Measurements from ENCODE around the gene ZNF222.

ZNF222 gene

DNA sequence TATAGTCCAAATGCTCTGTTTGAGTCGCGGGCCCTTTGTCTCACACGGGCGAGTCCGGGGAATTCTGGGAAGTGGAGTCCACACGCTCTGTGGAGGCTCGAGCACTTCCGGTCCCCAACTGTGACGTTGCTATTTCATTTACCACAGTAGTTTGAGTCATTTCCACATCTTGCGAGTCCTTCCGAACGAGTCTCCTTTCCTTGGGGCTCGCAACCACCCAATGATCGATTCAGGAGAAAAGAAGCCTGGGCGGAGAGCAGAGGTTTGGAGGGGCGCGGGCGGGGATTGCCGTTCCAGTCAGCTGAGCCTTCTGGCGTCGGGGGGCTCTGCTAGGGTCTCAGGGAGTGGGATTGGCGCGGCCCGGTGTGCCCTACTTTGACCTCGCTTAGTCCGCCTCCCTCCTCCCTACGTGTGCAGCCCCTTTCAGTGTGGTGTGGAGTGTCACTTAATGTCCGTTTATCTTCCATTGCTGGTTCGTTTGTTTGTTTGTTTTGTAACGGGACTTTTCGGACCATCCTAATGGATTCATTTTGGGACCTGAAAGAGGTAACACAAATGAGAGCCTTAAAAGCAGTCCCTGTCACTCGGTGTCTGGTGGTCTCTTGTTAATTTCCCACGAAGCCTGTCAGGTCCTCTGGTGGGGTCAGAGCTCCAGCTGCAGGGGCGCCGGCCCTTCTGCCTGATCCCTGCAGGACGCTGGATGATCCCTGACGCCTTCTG is at the start of gene ZNF222:
ZNF222 (plus strand) TSS at position 163 of the 720 bp plus-strand sequence; CDS start at position 221, 58 bp downstream.
- DNase-seq: peak; percentile 77 to 78

DNA sequence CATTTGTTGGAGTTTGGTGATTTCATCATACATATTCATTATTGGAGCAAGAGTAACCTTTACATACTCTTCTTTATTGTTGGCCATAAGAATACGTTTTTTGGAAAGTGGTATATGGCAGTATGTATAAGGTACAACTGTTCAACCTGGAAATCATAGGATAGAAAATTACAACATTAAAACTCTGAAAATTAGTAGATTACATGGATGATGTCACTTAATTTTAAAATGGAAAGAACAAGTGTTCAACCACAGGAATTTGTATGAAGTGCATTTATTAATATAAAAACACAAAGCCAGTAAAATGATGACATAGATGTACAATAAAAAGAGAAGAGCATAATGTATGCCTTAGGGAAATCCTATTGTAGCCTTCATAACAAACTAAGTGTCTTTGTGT is 48.4 kb upstream of the ZNF222 start:
- no peak for DNase-seq

DNA sequence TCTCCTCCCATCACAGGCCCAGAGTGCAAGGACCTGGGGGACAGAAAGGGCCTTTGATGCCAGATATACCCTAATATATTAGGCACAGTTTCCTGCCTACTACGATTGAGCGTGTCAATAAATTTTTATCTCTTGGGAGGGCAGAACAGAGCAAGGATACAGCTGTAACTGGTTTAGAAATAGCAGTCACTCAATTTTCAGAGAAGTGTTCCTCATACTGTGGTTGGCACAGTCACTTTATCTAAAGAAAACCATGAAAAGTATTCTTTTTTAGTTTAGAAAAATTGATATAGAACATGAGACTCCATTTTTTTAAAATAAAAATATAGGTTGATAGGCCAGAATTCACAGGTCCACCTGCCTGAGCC is 41.7 kb upstream of the ZNF222 start:
- DNase-seq: no peak

DNA sequence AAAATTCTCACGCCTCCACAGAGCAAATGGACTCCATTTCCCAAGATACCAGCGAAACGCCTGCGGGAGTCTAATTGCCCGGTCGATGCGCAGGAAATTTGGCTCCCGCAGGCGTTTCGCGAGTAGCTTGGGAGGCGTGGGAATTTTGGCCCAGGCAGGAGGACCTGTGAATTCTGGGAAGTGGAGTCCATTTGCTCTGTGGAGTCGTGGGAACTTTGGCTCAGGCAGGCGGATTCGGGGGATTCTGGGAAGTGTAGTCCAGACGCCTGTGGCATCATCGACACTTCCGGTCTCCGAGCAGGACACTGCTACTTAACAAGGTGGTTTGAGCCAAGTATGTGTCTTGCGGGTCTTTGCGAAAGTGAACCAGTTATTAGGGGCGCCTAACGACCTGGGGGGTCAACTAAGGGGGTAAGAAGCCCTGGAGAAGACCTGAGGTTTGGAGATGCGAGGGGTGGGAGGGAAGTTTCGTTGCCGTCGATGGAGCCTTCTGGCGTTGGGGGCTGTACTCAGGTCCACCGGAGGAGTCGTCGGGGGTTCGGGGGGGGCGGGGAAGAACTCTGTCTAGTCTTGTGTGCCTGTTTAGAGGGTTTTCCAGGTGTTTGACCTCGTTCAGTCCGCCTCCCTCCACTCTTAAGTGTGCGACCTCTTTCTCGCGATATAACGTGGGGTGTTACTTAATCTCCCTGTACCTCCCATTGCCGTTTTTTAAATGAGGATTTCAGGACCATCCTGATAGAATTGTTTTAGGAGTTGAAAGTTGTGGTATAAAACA is 41.1 kb upstream of the ZNF222 start, which contains the start of gene ZNF155:
ZNF155 (plus strand) TSS at position 277 of the 775 bp plus-strand sequence. CDS start 4,356 bp downstream, outside the sequence.
- peak; percentile 65 to 72 for DNase-seq

DNA sequence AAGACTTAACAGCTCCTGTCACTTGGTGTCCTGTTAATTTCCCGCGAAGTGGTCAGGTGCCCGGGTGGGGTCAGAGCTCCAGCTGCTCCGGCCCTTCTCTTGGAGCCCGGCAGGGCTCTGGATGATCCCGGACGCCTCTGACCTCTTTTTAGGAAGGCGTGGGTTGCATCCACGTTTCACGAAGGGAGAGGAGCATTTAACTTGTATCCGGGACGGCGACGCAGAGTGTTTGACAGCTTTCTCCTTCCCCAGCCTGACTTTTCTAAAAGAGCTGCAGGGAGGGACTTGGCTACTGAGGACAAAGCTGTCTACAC is 40.5 kb upstream of the ZNF222 start:
- DNase-seq: no peak

DNA sequence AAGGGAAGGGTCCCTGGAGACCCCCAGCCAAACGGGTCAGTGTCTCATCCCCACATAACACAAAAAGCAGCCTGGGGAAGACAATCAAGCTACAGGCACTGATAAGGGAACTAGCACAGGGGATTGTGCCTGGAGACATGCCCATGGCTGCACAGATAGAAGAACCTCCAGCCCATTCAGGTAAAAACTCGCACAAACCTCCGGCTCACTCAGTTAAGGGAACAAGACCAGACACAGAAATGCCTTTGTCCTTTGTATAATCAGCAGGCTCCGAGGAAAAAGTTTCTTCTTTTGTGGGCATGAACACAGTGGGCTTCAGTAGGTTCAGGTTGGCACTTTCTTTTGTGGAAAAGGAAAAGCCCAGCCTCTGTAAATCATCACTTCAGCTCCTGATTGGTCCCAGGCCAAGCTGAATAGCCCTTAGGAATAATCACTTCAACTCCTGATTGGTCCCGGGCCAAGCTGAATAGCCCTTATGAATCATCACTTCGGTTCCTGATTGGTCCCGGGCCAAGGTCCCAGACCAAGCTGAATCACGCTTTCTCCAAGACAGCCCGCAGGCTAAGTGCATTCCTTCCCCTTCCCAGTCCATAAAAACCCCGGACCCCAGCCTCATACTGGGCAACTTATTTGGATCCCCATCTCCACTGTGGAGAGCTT is 27.4 kb upstream of the ZNF222 start:
- DNase-seq: no peak

DNA sequence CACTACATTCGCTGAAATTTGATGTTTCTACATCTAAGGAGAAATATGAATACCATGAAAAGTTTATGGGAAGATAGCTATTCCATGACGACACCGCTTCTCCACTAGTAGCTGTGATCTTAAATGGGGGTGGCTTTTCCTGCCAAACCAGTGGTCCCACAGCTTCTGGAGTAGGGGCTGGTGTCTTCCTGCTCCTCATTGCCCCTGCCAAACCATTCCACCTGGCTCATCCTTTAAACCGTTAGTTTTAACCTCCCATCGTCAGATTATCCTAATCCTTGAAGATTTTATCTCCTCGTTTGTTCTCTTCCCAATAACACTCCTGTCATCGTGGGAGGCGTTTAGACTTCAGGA is 23.0 kb upstream of the ZNF222 start:
- no peak for DNase-seq

DNA sequence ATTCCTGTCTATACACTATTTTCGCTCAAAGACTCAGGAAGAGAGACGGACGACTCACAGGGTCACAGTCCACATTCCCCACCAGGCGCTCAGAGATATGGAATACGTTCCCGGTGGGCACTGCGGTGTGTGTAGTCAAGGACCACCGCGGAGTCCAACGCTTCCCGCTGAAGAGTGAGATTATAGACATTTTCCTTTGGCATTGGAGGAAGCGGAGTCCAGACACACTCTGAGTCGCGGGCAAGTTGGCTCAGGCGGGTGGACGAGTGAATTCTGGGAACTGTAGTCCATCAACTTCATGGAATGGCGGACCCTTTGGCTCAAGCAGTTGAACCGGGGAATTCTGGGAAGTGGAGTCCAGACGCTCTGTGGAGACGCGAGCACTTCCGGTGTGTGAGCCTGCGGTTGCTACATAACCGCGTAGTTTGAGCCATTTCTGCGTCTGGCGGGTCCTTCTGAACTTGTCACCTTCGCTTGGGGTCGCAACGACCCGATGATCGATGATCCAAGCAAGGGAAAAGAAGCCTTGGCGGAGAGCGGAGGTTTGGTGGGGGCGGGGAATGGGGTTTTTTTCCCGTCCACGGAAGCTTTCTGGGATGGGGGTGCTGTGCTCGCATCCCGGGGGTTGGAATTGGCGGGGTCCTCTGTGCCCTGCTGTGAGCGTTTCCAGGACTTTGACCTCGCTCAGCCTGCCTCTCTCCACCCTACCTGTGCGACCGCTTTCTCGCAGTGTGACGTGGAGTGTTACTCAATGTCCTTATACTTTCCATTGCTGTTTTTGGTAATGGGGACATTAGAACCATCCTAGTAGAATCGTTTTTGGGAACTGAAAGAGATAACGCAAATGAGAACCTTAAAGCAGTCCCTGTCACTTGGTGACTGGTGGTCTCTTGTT is 22.4 kb upstream of the ZNF222 start, which contains the start of gene ZNF230:
ZNF230 (plus strand) TSS at position 392 of the 895 bp plus-strand sequence. CDS start 4,122 bp downstream, outside the sequence.
- peak; percentile 81 to 82 for DNase-seq

DNA sequence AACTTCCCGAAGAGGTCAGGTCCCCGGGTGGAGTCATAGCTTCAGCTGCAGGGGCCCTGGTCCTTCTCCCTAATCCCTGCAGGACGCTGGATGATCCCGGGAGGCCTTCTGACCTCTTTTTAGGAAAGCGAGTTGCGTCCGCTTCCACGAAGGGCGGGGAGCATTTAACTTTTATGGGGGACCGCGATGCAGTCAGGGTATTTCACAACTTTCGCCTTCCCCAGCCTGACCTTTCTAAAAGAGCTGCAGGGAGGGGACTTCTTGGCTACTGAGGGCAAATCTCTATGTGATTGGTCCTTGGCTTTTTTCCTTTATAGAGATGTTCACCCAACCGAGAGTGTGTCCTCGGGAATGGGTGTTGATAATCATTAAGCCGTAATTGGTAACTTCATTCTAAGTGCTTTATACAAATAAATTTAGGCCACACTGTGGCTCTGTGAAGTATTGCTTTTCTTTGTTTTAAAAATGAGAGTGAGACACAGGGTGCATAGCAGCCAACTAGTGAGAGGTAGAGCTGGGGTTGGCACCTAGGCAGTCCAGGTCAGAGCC is 21.6 kb upstream of the ZNF222 start:
- no peak for DNase-seq

DNA sequence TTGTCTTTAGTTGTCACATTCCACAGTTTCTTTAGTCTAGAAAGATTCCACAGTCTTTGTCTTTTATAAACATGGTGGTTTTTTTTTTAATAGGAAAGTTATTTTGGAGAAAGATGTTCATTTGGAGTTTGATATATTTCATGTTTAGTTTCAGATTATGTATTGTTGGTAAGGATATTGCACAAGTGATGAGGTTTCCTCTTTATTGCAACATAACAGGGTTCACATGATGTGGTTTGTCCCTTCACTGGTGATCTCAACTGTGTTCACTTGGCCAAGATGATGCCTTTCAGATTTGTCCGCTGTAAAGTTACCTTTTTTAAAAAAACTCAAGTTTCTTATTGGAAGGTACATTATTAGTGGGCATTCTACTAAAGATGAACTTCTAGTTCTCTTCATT is 19.2 kb upstream of the ZNF222 start:
- DNase-seq: no peak

DNA sequence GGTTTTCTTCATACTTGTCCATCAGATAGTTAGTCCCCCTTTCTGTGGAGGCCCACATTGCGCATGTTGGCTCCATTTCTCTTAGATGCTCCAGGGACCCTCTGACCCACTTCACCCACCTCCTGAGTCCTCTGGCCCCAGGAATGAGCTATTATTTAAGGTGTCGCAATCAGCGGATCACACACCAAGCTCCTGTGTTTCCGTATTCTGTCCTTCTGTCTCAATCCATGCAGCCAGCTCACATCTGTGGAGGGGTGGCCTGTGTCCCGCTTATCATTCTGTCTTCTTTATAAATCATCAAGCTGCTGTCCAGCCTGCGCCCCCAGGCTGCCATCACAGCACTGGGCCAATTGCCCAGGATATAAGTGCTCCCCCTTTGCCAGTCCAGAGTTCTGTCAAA is 17.7 kb upstream of the ZNF222 start:
- DNase-seq: no peak

DNA sequence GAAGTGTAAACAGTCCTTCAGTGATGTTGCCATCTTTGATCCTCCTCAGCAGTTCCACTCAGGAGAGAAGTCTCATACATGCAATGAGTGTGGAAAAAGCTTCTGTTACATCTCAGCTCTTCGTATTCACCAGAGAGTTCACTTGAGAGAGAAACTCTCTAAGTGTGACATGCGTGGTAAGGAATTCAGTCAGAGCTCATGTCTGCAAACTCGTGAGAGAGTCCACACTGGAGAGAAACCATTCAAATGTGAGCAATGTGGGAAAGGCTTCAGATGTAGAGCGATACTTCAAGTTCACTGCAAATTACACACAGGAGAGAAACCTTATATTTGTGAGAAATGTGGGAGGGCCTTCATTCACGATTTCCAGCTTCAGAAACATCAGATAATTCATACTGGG is 14.7 kb upstream of the ZNF222 start:
- no peak for DNase-seq

DNA sequence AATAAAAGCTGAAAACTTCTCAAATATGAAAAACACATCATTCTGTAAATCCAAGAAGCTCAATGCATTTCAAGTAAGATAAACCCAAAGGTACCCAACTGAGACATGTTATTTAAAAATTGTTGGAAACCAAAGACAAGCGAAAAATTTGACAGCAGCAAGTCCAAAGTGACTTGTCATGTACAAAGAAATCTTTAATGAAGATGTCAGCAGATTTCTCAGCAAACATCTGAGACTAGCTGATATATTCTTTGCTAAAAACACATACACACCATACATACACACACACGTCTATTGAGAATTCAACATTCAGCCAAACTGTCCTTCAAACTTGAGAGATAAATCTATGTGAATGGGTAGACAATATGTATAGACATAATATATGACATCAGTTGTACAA is 5.7 kb upstream of the ZNF222 start:
- no peak for DNase-seq

DNA sequence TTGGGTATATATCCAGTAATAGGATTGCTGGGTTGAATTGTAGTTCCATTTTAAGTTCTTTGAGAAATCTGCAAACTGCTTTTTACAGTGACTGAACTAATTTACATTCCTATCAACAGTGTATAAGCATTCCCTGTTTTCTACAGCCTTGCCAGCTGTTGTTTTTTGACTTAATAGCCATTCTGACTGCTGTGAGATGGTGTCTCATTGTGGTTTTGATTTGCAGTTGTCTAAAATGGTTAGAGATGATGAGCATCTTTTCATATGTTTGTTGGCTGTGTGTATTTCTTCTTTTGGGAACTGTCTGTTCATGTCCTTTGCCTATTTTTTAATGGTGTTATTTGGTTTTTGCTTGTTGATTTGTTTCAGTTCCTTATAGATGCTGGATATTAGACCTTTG is 4.0 kb upstream of the ZNF222 start:
- DNase-seq: no peak

DNA sequence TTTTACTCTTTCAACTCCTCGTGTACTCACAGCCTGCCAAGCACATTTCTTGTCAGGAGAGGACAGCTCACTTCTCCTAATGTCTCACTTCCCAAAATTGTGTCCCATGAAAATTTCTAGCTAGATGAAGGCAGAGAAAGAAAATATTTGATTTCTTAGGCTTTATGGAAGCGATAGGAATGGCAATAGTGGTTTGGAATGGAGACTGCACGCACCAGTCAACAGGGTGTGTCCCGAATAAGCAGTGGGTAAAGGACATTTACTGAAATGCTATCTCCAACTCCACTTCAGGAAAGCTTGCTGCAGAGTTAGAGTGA is 321 bp upstream of the ZNF222 start:
- DNase-seq: no peak

DNA sequence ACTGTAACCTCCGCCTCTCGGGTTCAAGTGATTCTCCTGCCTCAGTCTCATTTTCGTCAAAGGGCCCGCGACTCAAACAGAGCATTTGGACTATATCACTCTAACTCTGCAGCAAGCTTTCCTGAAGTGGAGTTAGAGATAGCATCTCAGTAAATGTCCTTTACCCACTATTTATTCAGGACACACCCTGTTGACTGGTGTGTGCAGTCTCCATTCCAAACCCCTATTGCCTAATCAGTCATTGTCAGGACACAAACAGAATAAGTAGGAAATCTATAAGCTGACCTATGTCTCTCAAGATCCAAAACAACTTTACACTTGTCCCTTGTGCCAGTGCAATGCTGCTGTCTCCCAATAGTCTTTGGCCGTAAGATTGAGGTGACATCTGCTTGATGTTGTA is 1.4 kb downstream of the ZNF222 start:
- no peak for DNase-seq

DNA sequence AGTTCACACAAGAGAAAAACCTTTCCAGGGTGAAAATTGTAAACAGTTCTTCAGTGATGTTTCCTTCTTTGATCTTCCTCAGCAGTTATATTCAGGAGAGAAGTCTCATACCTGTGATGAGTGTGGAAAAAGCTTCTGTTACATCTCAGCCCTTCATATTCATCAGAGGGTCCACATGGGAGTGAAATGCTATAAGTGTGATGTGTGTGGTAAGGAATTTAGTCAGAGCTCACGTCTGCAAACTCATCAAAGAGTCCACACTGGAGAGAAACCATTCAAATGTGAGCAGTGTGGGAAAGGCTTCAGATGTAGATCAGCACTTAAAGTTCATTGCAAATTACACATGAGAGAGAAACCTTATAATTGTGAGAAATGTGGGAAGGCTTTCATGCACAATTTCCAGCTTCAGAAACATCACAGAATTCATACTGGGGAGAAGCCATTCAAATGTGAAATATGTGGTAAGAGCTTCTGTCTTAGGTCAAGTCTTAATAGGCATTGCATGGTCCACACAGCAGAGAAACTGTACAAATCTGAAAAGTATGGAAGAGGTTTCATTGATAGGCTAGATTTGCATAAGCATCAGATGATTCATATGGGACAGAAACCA is 6.9 kb downstream of the ZNF222 start:
- no peak for DNase-seq

DNA sequence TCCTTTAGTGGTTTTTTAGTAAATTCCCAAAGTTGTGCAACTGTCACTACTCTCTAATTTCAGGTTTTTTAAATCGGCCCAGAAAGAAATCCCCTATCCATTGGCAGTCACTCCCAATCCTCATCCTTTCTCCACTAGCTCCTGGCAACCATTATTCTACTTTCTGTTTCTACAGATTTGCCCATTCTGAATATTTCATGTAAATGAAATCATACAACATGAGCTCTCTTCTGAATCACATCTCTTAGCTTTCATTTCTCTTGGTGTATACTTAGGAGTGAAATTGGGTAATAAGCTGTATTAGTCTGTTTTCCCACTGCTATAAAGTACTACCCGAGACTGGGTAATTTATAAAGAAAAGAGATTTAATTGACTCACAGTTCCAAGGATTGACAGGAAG is 17.0 kb downstream of the ZNF222 start:
- no peak for DNase-seq

DNA sequence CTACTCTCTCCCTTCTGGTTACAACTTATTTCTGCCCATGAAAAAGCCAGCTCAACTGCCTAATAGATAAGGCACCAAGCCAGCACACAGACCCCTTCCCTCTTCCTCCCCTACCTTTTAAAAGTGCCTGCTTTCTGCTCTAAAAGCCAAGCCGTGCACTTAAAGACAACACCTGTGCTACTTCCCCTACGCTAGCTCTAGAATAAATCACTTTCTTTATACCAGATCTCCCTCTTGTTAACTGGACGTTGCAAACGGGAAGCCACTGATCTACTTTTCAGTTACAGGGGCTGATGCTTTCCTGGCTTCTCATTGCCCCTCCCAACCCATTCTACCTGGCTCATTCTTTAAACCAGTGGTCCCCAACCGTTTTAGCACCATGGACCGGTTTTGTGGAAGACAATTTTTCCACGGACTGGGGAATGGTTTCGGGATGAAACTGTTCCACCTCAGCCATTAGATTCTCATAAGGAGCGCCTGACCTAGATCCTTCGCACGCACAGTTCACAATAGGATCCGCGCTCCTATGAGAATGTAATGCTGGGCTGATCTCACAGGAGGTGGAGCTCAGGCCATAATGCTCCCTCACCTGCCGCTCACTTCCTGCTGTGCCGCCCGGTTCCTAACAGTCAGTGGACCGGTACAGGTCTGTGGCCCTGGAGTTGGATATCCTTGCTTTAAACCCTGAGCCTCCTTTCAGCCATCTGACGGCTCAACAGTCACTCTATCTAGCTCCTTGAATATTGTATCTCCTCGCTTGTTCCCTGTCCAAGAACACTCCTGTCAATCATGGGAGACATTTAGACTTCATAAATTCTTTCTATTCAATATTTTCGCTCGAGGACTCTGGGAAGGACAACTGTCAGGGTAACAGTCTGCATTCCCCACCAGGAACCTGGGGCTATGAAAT is 25.8 kb downstream of the ZNF222 start:
- peak; percentile 3 to 7 for DNase-seq

DNA sequence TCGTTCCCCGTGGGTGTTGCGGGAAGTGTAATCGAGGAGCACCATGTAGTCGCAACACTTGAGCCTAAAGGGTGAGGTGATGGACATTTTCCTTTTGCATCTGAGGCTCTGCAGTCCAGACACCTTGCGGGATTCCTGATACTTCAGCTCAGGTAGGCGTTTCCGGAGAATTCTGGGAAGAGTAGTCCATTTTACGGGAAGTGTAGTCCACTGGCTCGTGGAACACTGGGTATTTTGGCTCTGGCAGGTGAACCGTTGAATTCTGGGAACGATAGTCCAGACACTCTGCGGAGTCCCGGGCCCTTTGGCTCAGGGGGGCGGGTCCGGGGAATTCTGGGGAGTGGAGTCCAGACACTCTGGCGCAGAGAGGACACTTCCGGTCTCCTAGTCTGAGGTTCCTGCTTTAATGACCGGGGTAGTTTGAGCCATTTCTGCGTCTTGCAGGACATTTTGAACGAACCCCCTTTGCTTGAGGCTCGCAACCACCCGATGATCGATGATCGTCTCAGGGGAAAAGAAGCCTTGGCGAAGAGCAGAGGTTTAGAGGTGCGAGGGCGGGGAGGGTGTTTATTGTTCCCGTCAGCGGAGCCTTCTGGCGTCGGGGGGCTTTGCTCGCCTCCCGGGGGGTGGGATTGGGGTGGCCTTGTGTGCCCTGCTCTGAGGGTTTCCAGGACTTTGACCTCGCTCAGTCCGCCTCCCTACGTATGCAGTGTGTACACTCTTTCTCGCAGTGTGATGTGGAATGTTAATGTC is 26.6 kb downstream of the ZNF222 start, which contains the start of gene ZNF223:
ZNF223 (plus strand) TSS at position 387 of the 753 bp plus-strand sequence. CDS start 3,141 bp downstream, outside the sequence.
- DNase-seq: peak; percentile 62 to 65
